HL-60/S4 treated with phorbol 12-myristate 13-acetate at 8.2 ng/mL for 4 days and 3 days (cell line): ENCODE data around the gene CHD3.

Experiments used
- in situ Hi-C: fragments of 300-500 bp; cut with MboI; formaldehyde crosslinking; loops from 2 replicates; pipeline ENCODE4 v1.15.0; 2022; ENCODE audit warnings: low sequenced_read_pairs

The CHD3 gene

GRCh38 chr17:7959503-7960253, 71.1 kb downstream of the CHD3 start:
- in situ Hi-C loops = no loop called here

- in situ Hi-C loops = no loop called here
Measured at GRCh38 chr17:7961421-7961820, 72.8 kb downstream of the CHD3 start.
